GM19240 (cell line): ENCODE measurements around the gene CREB3L2.
"Not testable (repeated sequence)": the region's sequence is repeated elsewhere in the genome, so short reads cannot be mapped to it uniquely, and the experiment has no call there.

Experiments
- DNase-seq: peaks from one replicate; pipeline ENCODE4 v3.0.0; 2011; ENCODE audit warnings: low spot score; ENCODE audit not compliant: insufficient read length

Gene CREB3L2

GRCh38 chr7:137844677-137845425 is 157.0 kb downstream of the CREB3L2 start:
- DNase-seq, result no peak

- DNase-seq, result no peak
Observed at GRCh38 chr7:137839903-137840779, 161.7 kb downstream of the CREB3L2 start.

GRCh38 chr7:137838706-137839315 is 163.1 kb downstream of the CREB3L2 start:
- DNase-seq, result no peak

- no peak for DNase-seq
Observed at GRCh38 chr7:137836541-137836940, 165.3 kb downstream of the CREB3L2 start.

GRCh38 chr7:137836113-137836509 is 165.8 kb downstream of the CREB3L2 start:
- no peak for DNase-seq

GRCh38 chr7:137835486-137836112 is 166.3 kb downstream of the CREB3L2 start:
- no peak for DNase-seq

- DNase-seq, result no peak
Observed at GRCh38 chr7:137834552-137834951, 167.3 kb downstream of the CREB3L2 start.

GRCh38 chr7:137832990-137833389 is 168.9 kb downstream of the CREB3L2 start:
- not testable (repeated sequence) for DNase-seq

- no peak for DNase-seq
Observed at GRCh38 chr7:137832382-137832781, 169.5 kb downstream of the CREB3L2 start.

GRCh38 chr7:137831555-137831954 is 170.3 kb downstream of the CREB3L2 start:
- not testable (repeated sequence) for DNase-seq

- no peak for DNase-seq
Observed at GRCh38 chr7:137829337-137829992, 172.4 kb downstream of the CREB3L2 start.

- DNase-seq, result no peak
Observed at GRCh38 chr7:137828456-137828855, 173.4 kb downstream of the CREB3L2 start.

GRCh38 chr7:137825489-137825888 is 176.4 kb downstream of the CREB3L2 start:
- no peak for DNase-seq
